ENCODE data around the gene ZNF544.
A peak's percentile ranks its signal among the peaks of the same experiment; 100 is the strongest.

ZNF544 gene

GRCh38 chr19:58228585-58229254, at the start of gene ZNF544:
ZNF544 (plus strand) TSS chr19:58228914; CDS start chr19:58244024, 15,110 bp downstream.
- peak; percentile 81 for FAIRE-seq

GRCh38 chr19:58181902-58182576, 46.7 kb upstream of the ZNF544 start:
- FAIRE-seq = no peak
- DNase-seq (ENCODE audit: extremely low spot score, insufficient read length, low read depth) = no peak

More at GRCh38 chr19:58228585-58229254, at the start of gene ZNF544:
- peak; percentile 73 for DNase-seq (ENCODE audit: extremely low spot score, insufficient read length, low read depth)

- DNase-seq (ENCODE audit: extremely low spot score, insufficient read length, low read depth) (peak; percentile 82), FAIRE-seq (peak; percentile 5)
Measured at GRCh38 chr19:58182577-58182988, 46.1 kb upstream of the ZNF544 start.

GRCh38 chr19:58182989-58183816, 45.5 kb upstream of the ZNF544 start, which contains the start of gene ZNF274:
ZNF274 (plus strand) TSS chr19:58183061; CDS start chr19:58183966, 905 bp downstream.
- DNase-seq (ENCODE audit: extremely low spot score, insufficient read length, low read depth) (peak; percentile 92), FAIRE-seq (peak; percentile 82)

GRCh38 chr19:58183817-58184215, 44.9 kb upstream of the ZNF544 start:
- DNase-seq (ENCODE audit: extremely low spot score, insufficient read length, low read depth) (no peak), FAIRE-seq (no peak)

GRCh38 chr19:58196901-58197616, 31.7 kb upstream of the ZNF544 start:
- DNase-seq (ENCODE audit: extremely low spot score, insufficient read length, low read depth) (no peak), FAIRE-seq (no peak)

- FAIRE-seq (no peak), DNase-seq (ENCODE audit: extremely low spot score, insufficient read length, low read depth) (no peak)
Measured at GRCh38 chr19:58203814-58204475, 24.8 kb upstream of the ZNF544 start.

- DNase-seq (ENCODE audit: extremely low spot score, insufficient read length, low read depth) (no peak), FAIRE-seq (no peak)
Measured at GRCh38 chr19:58204566-58204965, 24.1 kb upstream of the ZNF544 start.

GRCh38 chr19:58209577-58209976, 19.1 kb upstream of the ZNF544 start:
- no peak for FAIRE-seq

GRCh38 chr19:58212336-58213074, 16.2 kb upstream of the ZNF544 start:
- no peak for FAIRE-seq
- no peak for DNase-seq (ENCODE audit: extremely low spot score, insufficient read length, low read depth)

More at GRCh38 chr19:58209577-58209976, 19.1 kb upstream of the ZNF544 start:
- DNase-seq (ENCODE audit: extremely low spot score, insufficient read length, low read depth) = no peak

GRCh38 chr19:58213075-58213369, 15.7 kb upstream of the ZNF544 start:
- no peak for FAIRE-seq
- no peak for DNase-seq (ENCODE audit: extremely low spot score, insufficient read length, low read depth)

- DNase-seq (ENCODE audit: extremely low spot score, insufficient read length, low read depth) (no peak), FAIRE-seq (no peak)
Measured at GRCh38 chr19:58217069-58217481, 11.6 kb upstream of the ZNF544 start.

GRCh38 chr19:58217607-58218391, 10.9 kb upstream of the ZNF544 start:
- no peak for DNase-seq (ENCODE audit: extremely low spot score, insufficient read length, low read depth)
- FAIRE-seq = no peak

- DNase-seq (ENCODE audit: extremely low spot score, insufficient read length, low read depth) (no peak), FAIRE-seq (no peak)
Measured at GRCh38 chr19:58218899-58219298, 9.8 kb upstream of the ZNF544 start.

- FAIRE-seq (no peak), DNase-seq (ENCODE audit: extremely low spot score, insufficient read length, low read depth) (no peak)
Measured at GRCh38 chr19:58227964-58228584, 640 bp upstream of the ZNF544 start.

GRCh38 chr19:58229255-58229639, 533 bp downstream of the ZNF544 start:
- FAIRE-seq = no peak
- DNase-seq (ENCODE audit: extremely low spot score, insufficient read length, low read depth) = no peak

GRCh38 chr19:58237324-58237723, 8.6 kb downstream of the ZNF544 start:
- no peak for FAIRE-seq
- DNase-seq (ENCODE audit: extremely low spot score, insufficient read length, low read depth) = no peak

GRCh38 chr19:58243351-58243750, 14.6 kb downstream of the ZNF544 start:
- no peak for FAIRE-seq

More at GRCh38 chr19:58243351-58243750, 14.6 kb downstream of the ZNF544 start:
- DNase-seq (ENCODE audit: extremely low spot score, insufficient read length, low read depth) = no peak
